OCI-LY7 (cell line): ENCODE measurements around the gene SOST.

Experiments
- EZH2phosphoT487 ChIP-seq: fragments of 200-600 bp; sonication (generic); IDR thresholded peaks from 2 replicates; pipeline ENCODE4 v1.6.1; 2018; ENCODE audit warnings: low read depth, borderline replicate concordance, mild to moderate bottlenecking, mixed run types, antibody characterized with exemption, low read length, moderate library complexity, mixed read lengths
- TF ChIP-seq, protein P1 (sequence below): fragments of 200-600 bp; sonication (generic); conservative IDR thresholded peaks from 2 replicates; pipeline ENCODE4 v1.5.1; 2014; ENCODE audit warnings: mild to moderate bottlenecking, antibody characterized with exemption, low read length, moderate library complexity, mixed read lengths

DNA sequence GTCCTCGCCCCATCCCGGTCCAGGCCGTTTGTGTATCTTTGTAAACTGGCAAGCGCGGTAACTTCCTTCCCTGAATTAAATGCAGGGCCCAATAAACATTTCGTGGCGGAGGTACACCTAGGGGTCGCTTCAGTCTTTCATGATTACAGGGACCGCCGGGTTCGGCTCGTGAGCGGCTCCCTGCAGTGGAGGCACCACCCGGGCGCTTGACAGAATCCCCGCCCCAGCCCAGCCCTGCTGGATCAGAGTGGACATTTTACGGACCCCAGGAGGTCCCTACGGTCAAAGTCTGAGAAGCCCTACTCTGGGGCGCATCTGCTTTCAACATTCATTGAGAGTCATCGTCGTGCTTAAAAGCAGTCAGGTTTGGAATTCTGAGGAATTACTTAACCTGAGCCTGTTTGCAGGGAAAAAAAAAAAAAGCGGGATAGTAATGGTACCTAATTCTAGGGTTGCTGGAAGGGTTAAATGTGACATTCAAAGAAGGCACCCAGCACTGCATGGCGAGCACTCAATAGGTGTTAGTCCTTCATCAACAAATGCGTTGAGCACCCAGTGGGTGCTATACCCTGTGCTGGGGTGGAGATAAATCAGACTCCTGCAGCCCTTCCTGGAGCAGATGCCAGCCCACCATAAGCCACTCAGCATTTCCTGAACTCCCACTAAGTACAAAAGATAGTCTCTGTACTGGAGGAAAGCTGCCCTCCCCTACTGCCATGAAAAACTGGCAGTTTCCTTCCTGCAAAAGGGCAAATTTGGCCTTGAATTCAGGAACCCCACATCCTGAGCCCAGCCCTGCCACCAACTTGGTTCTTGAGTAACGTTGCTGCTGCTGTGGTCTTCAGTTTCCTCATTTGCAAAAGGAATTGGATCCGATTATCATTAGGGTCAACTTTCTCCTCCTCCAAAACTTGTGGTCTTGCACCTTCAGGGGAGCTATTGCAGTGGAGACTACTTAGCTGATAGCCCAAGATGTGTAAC lies 20.8 kb upstream of the SOST start:
- TF ChIP-seq, protein P1, sequence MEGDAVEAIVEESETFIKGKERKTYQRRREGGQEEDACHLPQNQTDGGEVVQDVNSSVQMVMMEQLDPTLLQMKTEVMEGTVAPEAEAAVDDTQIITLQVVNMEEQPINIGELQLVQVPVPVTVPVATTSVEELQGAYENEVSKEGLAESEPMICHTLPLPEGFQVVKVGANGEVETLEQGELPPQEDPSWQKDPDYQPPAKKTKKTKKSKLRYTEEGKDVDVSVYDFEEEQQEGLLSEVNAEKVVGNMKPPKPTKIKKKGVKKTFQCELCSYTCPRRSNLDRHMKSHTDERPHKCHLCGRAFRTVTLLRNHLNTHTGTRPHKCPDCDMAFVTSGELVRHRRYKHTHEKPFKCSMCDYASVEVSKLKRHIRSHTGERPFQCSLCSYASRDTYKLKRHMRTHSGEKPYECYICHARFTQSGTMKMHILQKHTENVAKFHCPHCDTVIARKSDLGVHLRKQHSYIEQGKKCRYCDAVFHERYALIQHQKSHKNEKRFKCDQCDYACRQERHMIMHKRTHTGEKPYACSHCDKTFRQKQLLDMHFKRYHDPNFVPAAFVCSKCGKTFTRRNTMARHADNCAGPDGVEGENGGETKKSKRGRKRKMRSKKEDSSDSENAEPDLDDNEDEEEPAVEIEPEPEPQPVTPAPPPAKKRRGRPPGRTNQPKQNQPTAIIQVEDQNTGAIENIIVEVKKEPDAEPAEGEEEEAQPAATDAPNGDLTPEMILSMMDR = peak; percentile 45; the same call in 1 of the 2 replicates
- no peak for TF ChIP-seq EZH2phosphoT487
